Upper lobe of left lung (tissue), 4 donors: ENCODE data around the gene PLPP1.
"Not testable (repeated sequence)": the region's sequence is repeated elsewhere in the genome, so short reads cannot be mapped to it uniquely, and the experiment has no call there.

Source experiments
- EP300 ChIP-seq, 4 donors: sonication (generic); formaldehyde crosslinking; IDR thresholded peaks; one replicate each; pipeline ENCODE4 v1.5.1; 2017; ENCODE audit warnings: antibody characterized with exemption in 4 of 4, control low read depth in 2 of 4
- POLR2A ChIP-seq, 4 donors: fragments of 450-650 bp; IDR thresholded peaks; one replicate each; pipeline ENCODE4 v1.5.1; 2016 to 2017; ENCODE audit warnings: antibody characterized with exemption in 4 of 4, mild to moderate bottlenecking in 2 of 4
- POLR2AphosphoS5 ChIP-seq, 2 donors: sonication (generic); formaldehyde crosslinking; IDR thresholded peaks; one replicate each; pipeline ENCODE4 v1.5.1; 2017; ENCODE audit warnings: antibody characterized with exemption in 2 of 2
- TF ChIP-seq, protein P1 (sequence below), 6 experiments: fragments of 450-650 bp in 4 of 6; fragments of 200-600 bp in 2 of 6; sonication (generic) in 2 of 6; IDR thresholded peaks; one replicate each; pipeline ENCODE4 v1.5.1; 2016 to 2019; ENCODE audit warnings: antibody characterized with exemption in 6 of 6

DNA sequence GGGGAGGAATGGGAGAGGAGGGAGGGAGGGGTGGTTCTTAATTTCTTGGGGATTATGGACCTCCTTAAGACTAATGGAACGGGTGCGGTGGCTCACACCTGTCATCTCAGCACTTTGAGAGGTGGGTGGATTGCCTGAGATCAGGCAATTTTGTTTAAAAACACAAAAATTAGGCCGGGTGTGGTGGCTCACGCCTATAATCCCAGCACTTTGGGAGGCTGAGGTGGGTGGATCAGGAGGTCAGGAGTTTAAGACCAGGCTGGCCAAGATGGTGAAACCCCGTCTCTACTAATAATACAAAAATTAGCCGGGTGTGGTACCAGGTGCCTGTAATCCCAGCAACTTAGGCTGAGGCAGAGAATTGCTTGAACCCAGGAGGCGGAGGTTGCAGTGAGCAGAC lies 30.8 kb downstream of the PLPP1 start:
- TF ChIP-seq, protein P1, sequence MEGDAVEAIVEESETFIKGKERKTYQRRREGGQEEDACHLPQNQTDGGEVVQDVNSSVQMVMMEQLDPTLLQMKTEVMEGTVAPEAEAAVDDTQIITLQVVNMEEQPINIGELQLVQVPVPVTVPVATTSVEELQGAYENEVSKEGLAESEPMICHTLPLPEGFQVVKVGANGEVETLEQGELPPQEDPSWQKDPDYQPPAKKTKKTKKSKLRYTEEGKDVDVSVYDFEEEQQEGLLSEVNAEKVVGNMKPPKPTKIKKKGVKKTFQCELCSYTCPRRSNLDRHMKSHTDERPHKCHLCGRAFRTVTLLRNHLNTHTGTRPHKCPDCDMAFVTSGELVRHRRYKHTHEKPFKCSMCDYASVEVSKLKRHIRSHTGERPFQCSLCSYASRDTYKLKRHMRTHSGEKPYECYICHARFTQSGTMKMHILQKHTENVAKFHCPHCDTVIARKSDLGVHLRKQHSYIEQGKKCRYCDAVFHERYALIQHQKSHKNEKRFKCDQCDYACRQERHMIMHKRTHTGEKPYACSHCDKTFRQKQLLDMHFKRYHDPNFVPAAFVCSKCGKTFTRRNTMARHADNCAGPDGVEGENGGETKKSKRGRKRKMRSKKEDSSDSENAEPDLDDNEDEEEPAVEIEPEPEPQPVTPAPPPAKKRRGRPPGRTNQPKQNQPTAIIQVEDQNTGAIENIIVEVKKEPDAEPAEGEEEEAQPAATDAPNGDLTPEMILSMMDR (IDR thresholded peaks at IDR 0.05) = not testable (repeated sequence)
- not testable (repeated sequence) for TF ChIP-seq POLR2AphosphoS5, EP300, POLR2A (IDR thresholded peaks at IDR 0.05)
